GM12878 (cell line): ENCODE data around the gene USP15. TPM values are rescaled to one million over a fixed set of nuclear protein-coding genes. Genes with fewer than 3 reads are reported as not detected.
A peak's percentile ranks its signal among the peaks of the same experiment; 100 is the strongest.

ENCODE experiments used
- ATAC-seq: fragments of 200-7000 bp; cut with Tn5 transposase; 3 replicates; pipeline ENCODE4 v1.9.1; 2020; ENCODE audit warnings: mild to moderate bottlenecking, moderate library complexity
- BruUV-seq: library from RNA; stranded (reverse); fragments of 400-500 nt; replicated peaks from 2 replicates; lab custom pipeline; 2021; lab: Mats Ljungman, UMichigan
- CTCF ChIA-PET: fragments of 300-600 bp; sonication (Branson Sonifier 250); formaldehyde crosslinking; extraction: SDS; loops from one replicate; lab custom pipeline; 2021; ENCODE audit warnings: inconsistent platforms; lab: Yijun Ruan, JAX
- POLR2A ChIA-PET: fragments of 350-600 bp; formaldehyde crosslinking; extraction: SDS; loops from one replicate; lab custom pipeline; 2021; ENCODE audit warnings: inconsistent platforms; lab: Charles Lee
- RAD21 ChIA-PET: fragments of 300-600 bp; sonication (Branson Sonifier 250); formaldehyde crosslinking; loops from one replicate; lab custom pipeline; 2023; ENCODE audit warnings: antibody characterized with exemption; ENCODE audit not compliant: unreplicated experiment; lab: Charles Lee
- SMC1A ChIA-PET: fragments of 300-600 bp; sonication (Branson Sonifier 250); formaldehyde crosslinking; loops from one replicate; lab custom pipeline; 2023; ENCODE audit not compliant: unreplicated experiment, uncharacterized antibody; lab: Charles Lee
- DNase-seq: peaks from one replicate; pipeline ENCODE4 v3.0.0-alpha.2; 2011; ENCODE audit warnings: low read depth, low spot score
- FAIRE-seq: peaks from 3 replicates; lab custom pipeline; 2011; peaks lifted over from hg19 to GRCh38; lab: Jason Lieb, UNC
- H2AFZ ChIP-seq: 2 replicates; pipeline ENCODE4 v1.6.0; 2011; ENCODE audit warnings: low read depth, low read length, control low read depth; ENCODE audit not compliant: control insufficient read depth
- H3K27ac ChIP-seq: 2 replicates; pipeline ENCODE4 v1.5.1; 2011; ENCODE audit warnings: control low read depth; ENCODE audit not compliant: control insufficient read depth, insufficient read depth
- H3K27me3 ChIP-seq, 2 experiments: replicated peaks in 1 of 2; 2 replicates each; pipeline versions ENCODE4 v1.6.0 to v1.6.1; 2011; ENCODE audit warnings: low read length in 1 of 2; ENCODE audit not compliant: control insufficient read depth in 2 of 2, insufficient read depth in 2 of 2
- H3K36me3 ChIP-seq, 2 experiments: 2 replicates each; pipeline ENCODE4 v1.5.1; 2011; ENCODE audit warnings: low read length in 1 of 2; ENCODE audit not compliant: control insufficient read depth in 2 of 2, insufficient read depth in 2 of 2
- H3K4me1 ChIP-seq: 2 replicates; pipeline ENCODE4 v1.6.1; 2011; ENCODE audit warnings: mild to moderate bottlenecking, low read length, moderate library complexity, mixed read lengths; ENCODE audit not compliant: control insufficient read depth, insufficient read depth
- H3K4me2 ChIP-seq: 2 replicates; pipeline ENCODE4 v1.6.0; 2011; ENCODE audit warnings: control low read depth; ENCODE audit not compliant: control insufficient read depth, insufficient read depth
- H3K4me3 ChIP-seq: fragments of 200-600 bp; sonication (generic); 2 replicates; pipeline ENCODE4 v1.5.1; 2016
- H3K79me2 ChIP-seq: 2 replicates; pipeline ENCODE4 v1.6.0; 2011; ENCODE audit warnings: low read length; ENCODE audit not compliant: control insufficient read depth, insufficient read depth
- H3K9ac ChIP-seq: 2 replicates; pipeline ENCODE4 v1.8.0; 2011; ENCODE audit warnings: low read length, control low read depth, mixed read lengths; ENCODE audit not compliant: control insufficient read depth, insufficient read depth
- H3K9me3 ChIP-seq: replicated peaks from 3 replicates; pipeline ENCODE4 v1.5.1; 2011; ENCODE audit warnings: mild to moderate bottlenecking, low read length; ENCODE audit not compliant: control insufficient read depth, insufficient read depth
- H4K20me1 ChIP-seq: 2 replicates; pipeline ENCODE4 v1.6.0; 2011; ENCODE audit not compliant: control insufficient read depth, insufficient read depth
- BRCA1 ChIP-seq: IDR thresholded peaks from 2 replicates; pipeline ENCODE4 v1.6.1; 2011; ENCODE audit warnings: low read depth, low read length, improper control_type of control experiment
- EGR1 ChIP-seq, 2 experiments: IDR thresholded peaks; 1 replicate in 1 of 2; 2 replicates in 1 of 2; pipeline ENCODE4 v1.6.1; 2011 to 2012; ENCODE audit warnings: low read depth in 2 of 2, low read length in 2 of 2, borderline replicate concordance in 1 of 2, mild to moderate bottlenecking in 1 of 2, moderate library complexity in 1 of 2
- JUND ChIP-seq: IDR thresholded peaks from 2 replicates; pipeline ENCODE4 v1.6.1; 2012; ENCODE audit warnings: low read depth, mild to moderate bottlenecking, low read length, improper control_type of control experiment, moderate library complexity
- MXI1 ChIP-seq: fragments of 150-350 bp; IDR thresholded peaks from 2 replicates; pipeline ENCODE4 v1.6.1; 2011; ENCODE audit warnings: low read depth, mild to moderate bottlenecking, inconsistent platforms, low read length, improper control_type of control experiment
- PAX5 ChIP-seq: IDR thresholded peaks from 2 replicates; pipeline ENCODE4 v1.6.1; 2011; ENCODE audit warnings: low read depth, low read length, borderline replicate concordance
- RAD21 ChIP-seq: IDR thresholded peaks from 2 replicates; pipeline ENCODE4 v1.6.1; 2011; ENCODE audit warnings: mild to moderate bottlenecking, low read depth, low read length, moderate library complexity; ENCODE audit not compliant: insufficient read depth
- SMC3 ChIP-seq: IDR thresholded peaks from 2 replicates; pipeline ENCODE4 v1.6.1; 2011; ENCODE audit warnings: low read length, improper control_type of control experiment, borderline replicate concordance
- ZNF24 ChIP-seq: fragments of 450-650 bp; IDR thresholded peaks from 2 replicates; pipeline ENCODE4 v1.6.1; 2017; ENCODE audit warnings: antibody characterized with exemption, mild to moderate bottlenecking
- WGBS: methylation state at CpG from one replicate; pipeline ENCODE4 v1.1.6; 2016; ENCODE audit warnings: low lambda C conversion rate; ENCODE audit not compliant: insufficient replicate concordance, insufficient coverage; ENCODE audit errors: missing lambda C conversion rate; 5-methylcytosine and 5-hydroxymethylcytosine counted together
- in situ Hi-C: fragments of 300-500 bp; cut with MboI; formaldehyde crosslinking; loops from 9 replicates; pipeline ENCODE4 v1.14.3; 2018; ENCODE audit warnings: mixed read lengths
- intact Hi-C: fragments of 100-400 bp; cut with micrococcal nuclease; formaldehyde crosslinking; loops from one replicate; pipeline ENCODE4 v1.14.2; 2022; ENCODE audit not compliant: unreplicated experiment
- polyA plus RNA-seq, 11 experiments: library from polyadenylated mRNA; depleted of rRNA in 4 of 11; unstranded in 6 of 11; stranded (reverse) in 5 of 11; fragments of >200 nt; fragmentation: Nextera tagmentation in 4 of 11; fragmentation: Illumina TruSeq in 1 of 11; extraction: Ambion mirVana in 4 of 11; extraction: Trizol in 1 of 11; gene quantifications; 1 replicate in 1 of 11; 2 replicates in 10 of 11; pipeline versions ENCODE4 v1.2.1 to v1.2.3, GENCODE V29; 2011 to 2016; ENCODE audit warnings: inconsistent platforms in 2 of 11, missing spikeins in 2 of 11, low read depth in 1 of 11
- total RNA-seq, 4 experiments: library from RNA; depleted of rRNA in 3 of 4; stranded (reverse); fragments of >200 nt in 3 of 4; fragmentation: Illumina TruSeq in 1 of 4; extraction: Trizol in 1 of 4; gene quantifications; 2 replicates each; pipeline versions ENCODE4 v1.2.1 to v1.2.3, GENCODE V29; 2013 to 2021
- TF ChIP-seq, protein P1 (sequence below): fragments of 450-650 bp; formaldehyde crosslinking; IDR thresholded peaks from 2 replicates; pipeline ENCODE4 v1.4.0; 2022; ENCODE audit warnings: mild to moderate bottlenecking, moderate library complexity
- TF ChIP-seq, protein P2 (sequence below): fragments of 450-650 bp; IDR thresholded peaks from 2 replicates; pipeline ENCODE4 v1.6.1; 2017; ENCODE audit warnings: mild to moderate bottlenecking, low read depth, inconsistent platforms; ENCODE audit not compliant: poor library complexity, severe bottlenecking
- TF ChIP-seq, protein P3 (sequence below), 3 experiments: IDR thresholded peaks in 2 of 3; conservative IDR thresholded peaks in 1 of 3; 2 replicates each; pipeline ENCODE4 v1.5.1; 2011; ENCODE audit warnings: low read depth in 3 of 3, low read length in 3 of 3, mild to moderate bottlenecking in 3 of 3, control low read depth in 2 of 3, moderate library complexity in 2 of 3, inconsistent platforms in 1 of 3, mixed read lengths in 1 of 3; ENCODE audit not compliant: control insufficient read depth in 2 of 3, insufficient read depth in 1 of 3; ENCODE audit errors: extremely low read depth in 1 of 3

USP15 gene
- total and polyA plus RNA-seq, 10 of the 15 experiments (the other 5 are each of a cell fraction or from before 2014, with no cell fraction given) = 57.6 to 101 (median 90.2) TPM

DNA sequence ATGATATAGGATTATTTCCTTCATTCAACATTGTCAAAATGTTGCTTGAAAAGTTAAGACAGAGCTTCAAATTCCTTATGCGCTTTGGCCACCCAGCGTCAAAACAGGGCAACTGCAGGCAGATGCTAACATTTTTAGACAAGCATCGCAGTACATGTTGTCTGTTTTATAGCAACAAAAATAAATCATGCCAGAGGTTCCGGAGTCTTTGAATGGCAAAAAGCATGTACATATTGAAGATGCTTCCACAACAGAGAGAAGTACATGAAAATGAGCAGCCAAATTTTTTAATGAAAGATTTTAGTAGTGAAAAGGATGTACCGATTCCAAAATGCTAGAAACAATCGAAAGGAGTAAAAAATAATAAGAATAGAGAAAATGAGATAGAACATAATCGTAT, 49.8 kb upstream of the USP15 start:
- peak; percentile 57 for FAIRE-seq
- peak; percentile 74 for ATAC-seq
- Histone ChIP-seq H3K27ac (no peak overlapping the region), H3K9me3 (no peaks in the 10 kb centered on the region), H3K27me3 (no peaks in the 10 kb centered on the region), H3K79me2 (no peaks in the 10 kb centered on the region), H3K4me3 (no peak overlapping the region), H3K4me1 (no peaks in the 10 kb centered on the region), H4K20me1 (no peaks in the 10 kb centered on the region), H3K36me3 (no peaks in the 10 kb centered on the region), H2AFZ (no peak overlapping the region), H3K9ac (no peak overlapping the region), H3K4me2 (no peak overlapping the region)
- TF ChIP-seq EGR1 (IDR thresholded peaks at IDR 0.05; ENCODE audit: borderline replicate concordance in 1 of 2, low read depth in 2 of 2, low read length in 2 of 2) = no peak
- peak; percentile 42; the same call in 1 of the 2 replicates for TF ChIP-seq SMC3
- TF ChIP-seq, protein P1, sequence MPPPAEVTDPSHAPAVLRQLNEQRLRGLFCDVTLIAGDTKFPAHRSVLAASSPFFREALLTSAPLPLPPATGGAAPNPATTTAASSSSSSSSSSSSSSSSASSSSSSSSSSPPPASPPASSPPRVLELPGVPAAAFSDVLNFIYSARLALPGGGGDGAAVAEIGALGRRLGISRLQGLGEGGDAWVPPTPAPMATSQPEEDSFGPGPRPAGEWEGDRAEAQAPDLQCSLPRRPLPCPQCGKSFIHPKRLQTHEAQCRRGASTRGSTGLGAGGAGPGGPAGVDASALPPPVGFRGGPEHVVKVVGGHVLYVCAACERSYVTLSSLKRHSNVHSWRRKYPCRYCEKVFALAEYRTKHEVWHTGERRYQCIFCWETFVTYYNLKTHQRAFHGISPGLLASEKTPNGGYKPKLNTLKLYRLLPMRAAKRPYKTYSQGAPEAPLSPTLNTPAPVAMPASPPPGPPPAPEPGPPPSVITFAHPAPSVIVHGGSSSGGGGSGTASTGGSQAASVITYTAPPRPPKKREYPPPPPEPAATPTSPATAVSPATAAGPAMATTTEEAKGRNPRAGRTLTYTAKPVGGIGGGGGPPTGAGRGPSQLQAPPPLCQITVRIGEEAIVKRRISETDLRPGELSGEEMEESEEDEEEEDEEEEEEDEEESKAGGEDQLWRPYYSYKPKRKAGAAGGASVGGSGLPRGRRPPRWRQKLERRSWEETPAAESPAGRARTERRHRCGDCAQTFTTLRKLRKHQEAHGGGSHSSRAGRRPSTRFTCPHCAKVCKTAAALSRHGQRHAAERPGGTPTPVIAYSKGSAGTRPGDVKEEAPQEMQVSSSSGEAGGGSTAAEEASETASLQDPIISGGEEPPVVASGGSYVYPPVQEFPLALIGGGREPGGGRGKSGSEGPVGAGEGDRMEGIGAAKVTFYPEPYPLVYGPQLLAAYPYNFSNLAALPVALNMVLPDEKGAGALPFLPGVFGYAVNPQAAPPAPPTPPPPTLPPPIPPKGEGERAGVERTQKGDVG (CRISPR knock-in tag) = no peak
- TF ChIP-seq JUND = no peak
- peak; percentile 67 for TF ChIP-seq RAD21
- no peak for TF ChIP-seq BRCA1
- no peak for TF ChIP-seq MXI1
- TF ChIP-seq ZNF24 = no peak
- TF ChIP-seq, protein P2, sequence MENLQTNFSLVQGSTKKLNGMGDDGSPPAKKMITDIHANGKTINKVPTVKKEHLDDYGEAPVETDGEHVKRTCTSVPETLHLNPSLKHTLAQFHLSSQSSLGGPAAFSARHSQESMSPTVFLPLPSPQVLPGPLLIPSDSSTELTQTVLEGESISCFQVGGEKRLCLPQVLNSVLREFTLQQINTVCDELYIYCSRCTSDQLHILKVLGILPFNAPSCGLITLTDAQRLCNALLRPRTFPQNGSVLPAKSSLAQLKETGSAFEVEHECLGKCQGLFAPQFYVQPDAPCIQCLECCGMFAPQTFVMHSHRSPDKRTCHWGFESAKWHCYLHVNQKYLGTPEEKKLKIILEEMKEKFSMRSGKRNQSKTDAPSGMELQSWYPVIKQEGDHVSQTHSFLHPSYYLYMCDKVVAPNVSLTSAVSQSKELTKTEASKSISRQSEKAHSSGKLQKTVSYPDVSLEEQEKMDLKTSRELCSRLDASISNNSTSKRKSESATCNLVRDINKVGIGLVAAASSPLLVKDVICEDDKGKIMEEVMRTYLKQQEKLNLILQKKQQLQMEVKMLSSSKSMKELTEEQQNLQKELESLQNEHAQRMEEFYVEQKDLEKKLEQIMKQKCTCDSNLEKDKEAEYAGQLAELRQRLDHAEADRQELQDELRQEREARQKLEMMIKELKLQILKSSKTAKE = no peak
- no peak for TF ChIP-seq PAX5
- TF ChIP-seq, protein P3, sequence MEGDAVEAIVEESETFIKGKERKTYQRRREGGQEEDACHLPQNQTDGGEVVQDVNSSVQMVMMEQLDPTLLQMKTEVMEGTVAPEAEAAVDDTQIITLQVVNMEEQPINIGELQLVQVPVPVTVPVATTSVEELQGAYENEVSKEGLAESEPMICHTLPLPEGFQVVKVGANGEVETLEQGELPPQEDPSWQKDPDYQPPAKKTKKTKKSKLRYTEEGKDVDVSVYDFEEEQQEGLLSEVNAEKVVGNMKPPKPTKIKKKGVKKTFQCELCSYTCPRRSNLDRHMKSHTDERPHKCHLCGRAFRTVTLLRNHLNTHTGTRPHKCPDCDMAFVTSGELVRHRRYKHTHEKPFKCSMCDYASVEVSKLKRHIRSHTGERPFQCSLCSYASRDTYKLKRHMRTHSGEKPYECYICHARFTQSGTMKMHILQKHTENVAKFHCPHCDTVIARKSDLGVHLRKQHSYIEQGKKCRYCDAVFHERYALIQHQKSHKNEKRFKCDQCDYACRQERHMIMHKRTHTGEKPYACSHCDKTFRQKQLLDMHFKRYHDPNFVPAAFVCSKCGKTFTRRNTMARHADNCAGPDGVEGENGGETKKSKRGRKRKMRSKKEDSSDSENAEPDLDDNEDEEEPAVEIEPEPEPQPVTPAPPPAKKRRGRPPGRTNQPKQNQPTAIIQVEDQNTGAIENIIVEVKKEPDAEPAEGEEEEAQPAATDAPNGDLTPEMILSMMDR (IDR thresholded peaks at IDR 0.05 in 2 of 3, conservative IDR thresholded peaks at IDR 0.05 in 1 of 3; ENCODE audit: control insufficient read depth in 2 of 3, extremely low read depth in 1 of 3, insufficient read depth in 1 of 3, low read depth in 3 of 3, low read length in 3 of 3) = peak; percentile 71 to 88 (median 86)
- ChIA-PET SMC1A (interaction anchor here (0.7 to 1.0 kb wide), 3 partner anchors 9 to 453 kb away, joined by 3 to 5 read pairs (median 3); a partner anchor contains a TSS), CTCF (interaction anchor here (0.7 to 2.3 kb wide), 10 partner anchors 8 to 874 kb away, joined by 3 to 18 read pairs (median 4); a partner anchor contains a TSS), POLR2A (interaction anchor here (1.0 kb wide), 1 partner anchor 49 kb away, joined by 3 read pairs; no protein-coding TSS in a partner anchor), RAD21 (interaction anchor here (1.5 kb wide), 1 partner anchor 14 kb away, joined by 3 read pairs; no protein-coding TSS in a partner anchor)
- in situ Hi-C loops (no loop called here), intact Hi-C loops (no loop called here)
- 34% methylated on average over 7 of the region's 7 CpGs for WGBS
- BruUV-seq = no TSS peak
- no peak for DNase-seq
